Activated CD4-positive, alpha-beta T cell treated with anti-CD3 and anti-CD28 coated beads for 4 hours (primary cell): ENCODE data around the gene BHLHA9.

Source experiments
- DNase-seq, 2 donors: peaks; one replicate each; pipeline ENCODE4 v3.0.0-alpha.2; 2020

BHLHA9 gene

DNA sequence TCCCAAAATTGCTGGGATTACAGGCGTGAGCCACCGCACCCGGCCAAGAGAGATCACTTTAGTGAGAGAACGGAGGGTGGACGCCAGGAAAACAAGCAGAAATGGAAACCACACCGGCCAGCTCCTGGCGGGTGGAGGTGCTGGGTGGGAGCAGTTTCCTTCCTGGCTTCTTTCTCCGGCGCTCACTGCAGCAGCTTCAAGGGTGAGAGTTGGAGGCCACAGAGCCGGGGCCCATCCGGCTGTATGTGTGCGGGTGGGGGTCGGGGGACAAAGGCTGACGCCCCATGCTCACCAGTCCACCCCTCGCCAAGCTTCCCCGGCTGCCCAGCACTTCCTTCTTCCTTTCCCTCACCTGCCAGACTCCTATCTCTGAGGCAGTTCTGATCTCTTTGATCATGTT, 13.5 kb upstream of the BHLHA9 start:
- no peak for DNase-seq

DNA sequence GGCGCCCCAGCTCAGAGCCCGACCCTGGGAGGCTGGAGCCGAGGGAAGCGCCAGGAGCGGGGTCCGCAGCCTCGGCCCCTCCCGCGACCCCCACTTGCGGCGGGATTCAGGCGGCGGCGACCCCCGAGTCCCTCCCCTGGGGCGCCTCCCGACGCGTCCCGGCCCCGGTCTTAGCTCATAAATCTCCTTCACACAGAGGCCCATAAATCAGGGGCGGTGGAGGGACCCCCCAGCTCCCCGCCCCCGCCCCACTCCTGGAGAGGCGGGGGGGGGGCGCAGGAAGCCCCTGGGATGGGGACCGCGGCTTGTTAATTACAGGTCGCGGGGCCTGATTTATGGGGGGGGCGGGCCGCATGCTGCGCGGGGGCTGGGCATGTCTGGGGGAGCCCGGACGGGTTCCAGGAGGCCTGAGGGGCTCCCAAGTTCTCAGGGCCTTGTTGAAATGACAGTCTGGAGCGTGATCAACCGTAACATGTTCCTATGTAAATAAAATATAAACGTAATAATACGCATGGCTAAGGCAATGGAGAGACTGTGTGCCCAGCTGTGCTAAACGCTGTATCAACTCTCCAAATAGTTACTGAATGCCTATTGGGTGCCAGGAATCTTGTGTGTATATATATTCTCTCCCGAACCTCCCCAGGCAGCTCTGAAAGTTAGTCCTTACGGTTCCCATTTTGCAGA, 10.0 kb upstream of the BHLHA9 start:
- DNase-seq: no peak

DNA sequence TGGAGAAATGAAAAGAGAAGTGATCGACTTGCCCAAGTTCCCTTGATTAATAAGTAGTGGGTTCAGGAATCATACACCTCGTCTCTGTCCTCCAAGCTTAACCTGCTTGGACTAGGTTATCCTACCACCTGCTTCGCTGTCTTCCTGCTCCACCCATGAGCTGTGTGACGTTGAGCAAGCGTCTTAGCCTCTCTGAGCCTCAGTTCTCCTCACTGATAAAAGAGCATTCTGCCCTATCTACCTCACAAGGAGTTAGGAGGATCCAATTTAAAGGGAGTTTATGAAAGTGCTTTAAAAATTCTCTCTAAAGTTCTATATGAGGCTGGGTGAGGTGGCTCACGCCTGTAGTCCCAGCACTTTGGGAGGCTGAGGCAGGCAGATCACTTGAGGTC, 9.5 kb upstream of the BHLHA9 start:
- no peak for DNase-seq

DNA sequence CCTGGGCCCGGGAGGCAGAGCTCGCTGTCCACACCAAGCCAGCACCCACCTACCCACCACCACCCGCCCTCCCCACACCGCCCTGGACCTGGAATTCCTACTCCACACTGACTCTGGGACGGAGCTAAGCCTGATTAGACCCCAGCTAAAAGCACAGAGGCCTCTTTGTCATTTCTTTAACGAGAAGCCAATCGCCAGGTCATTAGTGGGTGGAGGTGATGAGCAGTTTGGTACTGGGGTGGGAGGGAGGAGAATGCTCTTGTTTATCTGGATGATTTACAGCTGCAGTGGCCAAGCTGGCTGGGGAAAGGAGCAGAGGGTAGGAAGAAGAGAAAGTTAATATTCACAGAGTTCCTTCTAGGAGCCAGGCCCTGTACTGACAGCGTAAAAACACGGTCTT, 6.0 kb upstream of the BHLHA9 start:
- no peak for DNase-seq

DNA sequence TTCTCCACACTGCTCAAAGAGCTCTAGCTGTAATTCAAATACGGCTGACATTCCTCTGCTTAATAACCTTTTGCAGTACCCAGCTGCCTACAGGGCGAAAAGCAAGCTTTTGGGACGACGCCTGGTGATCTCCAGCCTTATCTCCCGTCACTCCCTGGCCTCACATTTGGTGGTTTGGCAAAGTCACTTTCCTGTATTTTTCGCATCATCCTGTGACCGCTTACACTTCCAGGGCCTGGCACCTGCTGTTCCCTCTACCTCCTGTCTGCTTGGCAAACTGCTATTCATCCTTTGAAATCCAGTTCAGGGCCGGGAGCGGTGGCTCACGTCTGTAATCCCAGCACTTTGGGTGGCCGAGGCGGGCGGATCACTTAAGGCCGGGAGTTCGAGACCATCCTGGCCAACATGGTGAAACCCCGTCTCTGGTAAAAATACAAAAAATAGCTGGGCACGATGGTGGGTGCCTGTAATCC, 2.7 kb upstream of the BHLHA9 start:
- no peak for DNase-seq

DNA sequence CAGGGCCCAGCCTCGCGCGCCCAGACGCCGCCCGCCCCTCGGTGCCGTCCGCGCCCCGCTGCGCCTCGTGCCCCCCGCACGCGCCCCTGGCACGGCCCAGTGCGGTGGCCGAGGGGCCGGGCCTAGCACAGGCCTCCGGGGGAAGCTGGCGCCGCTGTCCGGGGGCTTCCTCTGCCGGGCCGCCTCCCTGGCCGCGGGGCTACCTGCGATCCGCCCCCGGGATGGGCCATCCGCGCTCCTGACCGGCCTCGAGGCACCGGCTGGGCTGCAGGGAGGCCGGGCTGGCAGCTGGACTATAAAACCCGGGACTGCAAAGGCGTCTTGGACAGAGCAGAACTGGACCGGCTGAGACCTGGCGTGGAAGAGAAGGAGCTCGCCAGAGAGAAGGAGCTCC, 783 bp downstream of the BHLHA9 start:
- no peak for DNase-seq

DNA sequence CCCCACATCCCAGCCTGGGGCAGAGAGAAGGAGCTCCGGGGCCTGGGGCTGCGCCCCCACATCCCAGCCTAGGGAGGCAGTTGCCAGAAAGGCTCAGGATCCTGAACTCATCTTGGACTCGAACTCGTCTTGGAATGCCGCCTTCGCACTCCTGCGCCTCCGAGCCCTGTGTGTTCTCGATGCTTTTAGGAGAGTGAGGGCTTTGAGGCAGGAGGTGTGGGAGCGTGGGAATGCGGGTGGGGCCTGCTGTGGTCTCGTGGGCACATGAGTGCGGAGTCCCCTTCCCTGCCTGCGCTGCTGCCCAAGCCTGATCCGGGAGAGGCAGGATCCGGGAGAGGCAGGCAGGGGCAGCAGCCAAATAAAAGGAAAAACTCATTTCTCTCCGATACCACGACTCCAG, 1.2 kb downstream of the BHLHA9 start:
- DNase-seq: no peak

DNA sequence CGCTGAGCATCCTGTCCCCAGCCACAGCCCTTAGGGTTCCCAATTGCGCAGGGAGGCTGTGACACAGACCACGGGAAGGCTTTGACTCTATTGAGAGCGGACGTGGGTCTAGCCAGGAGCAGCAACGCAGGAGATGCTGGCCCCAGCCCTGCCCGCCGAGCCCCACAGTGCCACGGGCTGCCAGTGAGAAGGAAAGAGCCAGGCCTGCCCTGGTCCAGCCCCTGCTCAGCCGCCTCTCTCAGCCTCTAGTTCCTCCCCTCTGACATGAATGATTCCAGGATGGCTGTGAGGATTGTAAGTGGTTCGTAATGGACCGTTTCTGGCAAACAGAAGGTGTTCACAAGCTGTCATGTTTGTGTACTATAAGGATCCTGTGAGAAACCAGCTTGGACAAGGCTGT, 2.5 kb downstream of the BHLHA9 start:
- DNase-seq: no peak

DNA sequence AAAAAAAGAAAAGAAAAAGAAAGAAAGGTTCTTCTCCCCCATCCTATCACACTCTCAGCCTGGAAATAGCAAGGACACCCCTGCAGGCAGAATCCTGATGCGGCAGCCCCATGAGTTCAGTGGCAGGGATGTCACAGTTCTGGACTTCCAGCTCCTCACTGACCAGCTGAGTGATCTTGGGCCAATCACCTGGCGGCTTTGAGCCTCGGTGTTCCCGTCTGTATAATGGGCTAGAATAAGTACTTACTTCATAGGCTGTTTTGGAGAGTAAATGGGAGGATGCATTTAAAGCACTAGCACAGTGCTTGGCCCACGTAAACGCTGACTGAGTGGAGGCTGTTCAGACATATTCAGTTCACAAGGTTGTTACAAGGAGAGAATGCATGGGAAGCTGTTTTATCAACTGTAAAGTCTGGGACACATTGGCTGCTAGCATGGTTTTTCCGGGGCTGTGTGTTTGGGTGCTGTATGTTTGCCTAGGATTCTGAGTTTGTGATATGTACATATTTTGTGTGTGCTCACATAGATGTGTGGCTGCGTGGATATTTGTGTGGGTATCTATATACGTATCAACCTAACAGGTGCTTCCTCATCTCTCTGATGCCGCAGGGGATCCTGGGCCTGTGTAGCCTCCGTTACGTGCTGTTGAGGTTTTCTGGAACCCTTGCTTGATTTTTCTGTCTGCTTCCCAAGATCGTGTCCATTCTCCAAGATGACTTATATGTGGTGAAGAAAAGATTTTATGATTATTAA, 3.4 kb downstream of the BHLHA9 start:
- DNase-seq: no peak

DNA sequence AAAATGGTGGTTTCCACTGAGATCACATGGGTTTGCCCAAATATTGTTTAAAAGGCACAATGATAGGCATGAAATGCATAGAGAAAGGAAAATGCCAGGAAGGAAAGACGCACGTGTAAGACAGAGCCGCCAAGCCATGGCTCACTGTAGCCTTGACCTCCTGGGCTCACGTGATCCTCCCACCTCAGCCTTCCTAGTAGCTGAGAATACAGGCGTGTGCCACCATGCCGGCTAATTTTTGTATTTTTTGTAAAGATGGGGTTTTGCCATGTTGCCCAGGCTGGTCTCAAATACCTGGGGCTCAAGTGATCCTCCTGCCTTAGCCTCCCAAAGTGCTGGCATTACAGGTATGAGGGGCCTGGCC, 4.0 kb downstream of the BHLHA9 start:
- DNase-seq: no peak

DNA sequence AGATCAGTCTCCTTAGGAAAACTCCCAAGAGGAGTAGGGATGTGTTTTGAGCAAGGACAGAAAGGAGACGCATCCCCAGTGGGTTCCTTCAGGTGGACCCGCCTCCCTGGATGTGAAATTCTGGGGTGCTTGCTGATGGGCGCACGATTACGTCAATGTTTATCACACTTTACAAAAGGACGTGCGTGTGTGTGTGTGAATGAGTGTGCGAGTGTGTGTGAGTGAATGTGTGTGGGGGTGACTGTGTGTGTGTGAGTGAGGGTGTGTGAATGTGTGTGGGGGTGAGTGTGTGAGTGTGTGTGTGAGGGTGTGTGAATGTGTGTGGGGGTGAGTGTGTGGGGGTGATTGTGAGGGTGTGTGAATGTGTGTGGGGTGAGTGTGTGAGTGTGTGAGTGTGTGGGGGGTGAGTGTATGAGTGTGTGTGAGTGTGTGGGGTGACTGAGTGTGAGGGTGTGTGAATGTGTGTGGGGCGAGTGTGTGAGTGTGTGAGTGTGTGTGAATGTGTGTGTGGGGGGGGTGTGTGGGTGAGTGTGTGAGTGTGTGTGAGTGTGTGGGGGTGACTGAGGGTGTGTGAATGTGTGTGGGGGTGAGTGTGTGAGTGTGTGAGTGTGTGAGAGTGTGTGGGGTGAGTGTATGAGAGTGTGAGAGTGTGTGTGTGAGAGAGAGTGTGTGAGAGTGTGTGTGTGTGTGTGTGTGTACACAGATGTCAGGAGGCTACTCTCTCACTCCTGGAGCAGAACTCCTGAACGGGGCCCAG, 5.1 kb downstream of the BHLHA9 start:
- no peak for DNase-seq

DNA sequence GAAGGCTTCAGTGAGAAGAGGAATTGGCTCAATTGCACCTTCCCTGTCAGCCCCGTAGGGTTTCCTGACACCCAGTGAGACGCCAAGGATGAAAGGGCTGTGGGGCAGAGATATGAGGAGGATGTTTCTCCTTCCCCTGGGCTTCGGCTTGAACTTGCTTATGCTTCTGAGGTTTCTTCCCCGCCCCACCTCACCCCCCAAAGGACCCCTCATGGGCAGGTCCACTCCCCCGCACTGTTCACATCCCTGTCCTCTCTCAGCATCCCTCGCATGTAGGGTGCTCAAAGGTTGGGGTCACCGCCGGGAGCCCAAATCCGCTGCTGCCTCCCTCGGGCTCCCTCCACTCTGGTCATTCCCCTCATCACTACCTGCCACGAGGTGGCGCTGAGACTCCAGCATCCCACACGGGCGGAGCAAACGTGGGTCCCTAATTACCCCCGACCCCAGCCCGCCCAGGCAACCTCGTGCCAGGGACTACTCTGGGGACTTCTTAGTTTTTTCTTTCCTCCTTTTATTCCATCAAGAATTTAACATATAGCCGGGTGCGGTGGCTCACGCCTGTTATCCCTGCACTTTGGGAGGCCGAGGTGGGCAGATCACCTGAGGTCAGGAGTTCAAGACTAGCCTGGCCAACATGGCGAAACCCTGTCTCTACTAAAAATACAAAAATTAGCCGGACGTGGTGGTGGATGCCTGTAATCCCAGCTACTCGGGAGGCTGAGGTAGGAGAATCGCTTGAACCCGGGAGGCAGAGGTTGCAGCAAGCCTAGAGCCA, 5.9 kb downstream of the BHLHA9 start:
- peak; percentile 60 to 71 for DNase-seq

DNA sequence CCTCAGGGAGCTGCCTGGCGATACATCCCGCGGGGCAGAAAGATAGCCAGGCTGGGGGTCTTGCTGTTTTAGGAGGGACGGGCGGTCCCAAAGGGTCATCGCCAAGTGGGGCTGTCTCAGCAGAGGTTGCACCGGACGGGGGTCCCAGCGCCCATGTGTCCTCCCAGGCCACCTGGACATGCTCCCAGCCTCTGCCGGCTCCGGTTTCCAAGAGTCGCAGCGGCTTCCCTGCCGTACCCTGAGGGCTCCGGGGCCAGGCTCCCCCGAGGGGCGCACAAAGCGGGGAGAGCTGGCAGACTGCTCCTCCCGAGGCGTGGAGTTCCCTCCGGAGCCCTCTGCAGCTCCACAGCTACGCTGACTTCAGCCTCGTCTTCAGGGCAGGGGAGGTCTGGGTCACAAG, 10.4 kb downstream of the BHLHA9 start:
- no peak for DNase-seq

DNA sequence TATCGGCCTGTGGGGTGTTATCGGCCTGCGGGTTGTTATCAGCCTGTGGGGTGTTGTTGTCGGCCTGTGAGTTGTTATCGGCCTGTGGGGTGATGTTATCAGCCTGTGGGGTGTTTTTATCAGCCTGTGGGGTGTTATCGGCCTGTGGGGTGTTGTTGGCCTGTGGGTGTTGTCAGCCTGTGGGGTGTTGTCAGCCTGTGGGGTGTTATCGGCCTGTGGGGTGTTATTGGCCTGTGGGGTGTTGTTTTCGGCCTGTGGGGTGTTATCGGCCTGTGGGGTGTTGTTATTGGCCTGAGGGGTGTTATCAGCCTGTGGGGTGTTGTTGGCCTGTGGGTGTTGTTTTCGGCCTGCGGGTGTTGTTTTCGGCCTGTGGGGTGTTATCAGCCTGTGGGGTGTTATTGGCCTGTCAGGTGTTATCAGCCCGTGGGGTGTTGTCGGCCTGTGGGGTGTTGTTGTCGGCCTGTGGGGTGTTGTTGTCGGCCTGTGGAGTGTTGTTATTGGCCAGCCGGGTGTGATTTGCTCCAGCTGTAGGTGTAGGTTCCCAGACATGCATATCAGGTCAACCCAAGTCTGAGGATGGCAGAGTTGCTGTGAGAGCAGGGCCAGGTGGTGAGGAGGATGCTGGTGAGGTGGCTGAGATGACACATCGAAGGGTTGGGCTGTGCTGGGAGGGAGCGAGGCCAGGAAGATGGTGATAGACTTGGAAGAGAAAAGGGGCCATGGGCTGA, 16.3 kb downstream of the BHLHA9 start:
- DNase-seq: no peak

DNA sequence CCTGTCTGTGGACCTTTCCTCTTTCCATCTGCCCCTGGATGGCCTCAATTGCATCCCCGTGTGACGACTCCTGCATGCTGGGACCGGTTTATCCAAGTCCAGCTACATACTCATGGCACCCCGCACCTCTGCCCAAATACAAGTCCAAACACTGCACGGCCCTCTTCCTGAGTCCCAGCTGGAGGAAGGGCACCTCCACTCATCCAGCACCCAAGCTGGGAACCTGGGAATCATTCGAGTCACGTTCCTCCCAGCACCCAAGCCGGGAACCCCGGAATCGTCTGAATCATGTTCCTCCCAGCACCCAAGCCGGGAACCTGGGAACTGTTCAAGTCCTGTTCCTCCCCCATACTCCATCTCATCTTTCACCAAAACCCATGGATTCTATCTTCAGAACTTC, 19.5 kb downstream of the BHLHA9 start:
- DNase-seq: no peak

DNA sequence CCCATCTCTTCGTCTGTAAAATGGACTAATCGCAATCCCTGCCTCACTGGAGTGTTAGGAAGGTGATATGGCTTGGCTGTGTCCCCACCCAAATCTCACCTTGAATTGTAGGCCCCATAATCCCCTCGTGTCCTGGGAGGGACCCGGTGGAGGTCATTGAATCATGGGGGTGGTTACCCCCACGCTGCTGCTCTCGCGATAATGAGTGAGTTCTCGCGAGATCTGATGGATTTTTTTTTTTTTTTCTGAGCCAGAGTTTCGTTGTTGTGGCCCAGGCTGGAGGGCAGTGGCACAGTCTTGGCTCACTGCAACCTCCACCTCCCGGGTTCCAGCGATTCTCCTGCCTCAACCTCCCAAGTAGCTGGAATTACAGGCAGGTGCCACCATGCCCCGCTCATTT, 20.4 kb downstream of the BHLHA9 start:
- DNase-seq: no peak

DNA sequence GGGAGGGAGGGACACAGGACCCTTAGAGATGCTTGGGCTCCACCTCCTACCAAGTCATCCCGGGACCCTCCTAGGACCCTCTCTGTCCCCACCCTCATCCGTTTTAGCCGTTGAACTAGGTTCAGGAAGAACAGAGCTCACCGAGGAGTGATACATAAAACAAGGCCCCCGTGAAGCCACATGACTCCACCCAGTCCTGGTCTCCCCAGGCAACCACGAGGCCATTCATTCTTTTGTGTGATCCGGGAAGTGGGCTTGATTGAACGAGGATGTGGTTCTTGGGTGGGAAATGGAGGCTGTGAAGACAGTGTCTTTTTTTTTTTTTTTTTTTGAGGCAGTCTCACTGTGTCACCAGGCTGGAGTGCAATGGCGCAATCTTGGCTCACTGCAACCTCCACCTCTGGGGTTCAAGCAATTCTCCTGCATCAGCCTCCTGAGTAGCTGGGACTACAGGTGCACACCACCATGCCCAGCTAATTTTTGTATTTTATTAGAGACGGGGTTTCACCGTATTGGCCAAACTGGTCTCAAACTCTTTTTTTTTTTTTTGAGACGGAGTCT, 24.0 kb downstream of the BHLHA9 start:
- DNase-seq: peak; percentile 62

DNA sequence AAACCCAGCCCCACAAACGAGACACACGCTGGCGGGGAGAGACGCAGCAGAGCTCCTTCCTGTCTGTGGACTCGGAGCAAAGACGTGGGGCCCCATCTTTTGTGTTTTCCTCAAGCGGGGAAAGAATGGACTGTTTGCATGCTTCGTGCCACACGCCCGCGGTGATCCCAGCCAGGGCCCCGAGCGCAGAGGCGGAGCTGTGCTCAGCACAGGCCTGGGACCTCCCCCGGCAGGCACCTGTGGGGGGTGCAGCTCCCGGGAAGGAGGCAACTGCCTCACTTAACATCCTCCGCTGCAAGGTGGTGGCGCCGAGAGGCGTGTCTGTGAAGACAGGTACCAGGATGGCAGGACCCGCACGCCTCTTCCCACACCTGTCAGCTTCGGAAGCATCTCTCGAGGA, 28.4 kb downstream of the BHLHA9 start:
- DNase-seq: peak; percentile 52 to 55

DNA sequence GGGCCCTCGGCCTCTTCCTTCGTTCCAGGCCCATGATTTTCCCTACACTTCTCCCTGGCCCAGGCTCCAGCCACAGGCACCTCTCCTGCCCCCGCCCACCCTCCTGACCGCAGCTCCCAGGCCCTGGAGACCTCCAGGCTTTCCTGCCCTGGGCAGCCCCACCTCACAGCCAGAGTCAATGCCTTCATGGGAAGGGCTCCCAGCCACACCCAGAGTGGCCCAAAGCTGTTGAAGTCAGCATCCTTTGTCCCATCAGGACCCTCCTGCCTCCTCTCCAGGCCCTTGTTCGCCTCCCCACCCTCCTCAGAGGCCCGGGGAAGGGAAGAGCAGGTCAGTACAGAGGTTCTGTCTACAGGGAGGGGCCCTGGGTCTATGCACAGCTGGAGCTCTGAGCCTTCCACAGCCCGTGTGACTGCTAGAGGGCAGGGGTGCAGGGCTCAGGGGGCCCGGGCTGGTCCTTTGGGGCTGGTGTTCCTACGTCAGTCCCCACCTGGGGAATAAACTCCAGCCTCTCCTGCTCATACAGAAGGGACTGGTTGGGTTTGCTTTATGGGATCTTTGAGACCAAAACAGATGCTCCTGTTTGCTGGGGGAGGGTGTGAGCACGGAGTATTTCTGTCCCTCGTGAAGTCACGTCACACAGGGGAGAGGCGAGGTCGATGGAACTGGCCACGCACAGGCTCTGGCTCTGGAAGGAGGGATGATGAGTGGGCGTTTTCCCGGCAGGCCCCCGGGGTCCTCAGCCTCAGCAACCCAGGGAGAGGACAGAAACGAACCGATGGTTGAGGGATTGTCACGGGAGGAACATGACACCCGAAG, 29.5 kb downstream of the BHLHA9 start:
- no peak for DNase-seq

DNA sequence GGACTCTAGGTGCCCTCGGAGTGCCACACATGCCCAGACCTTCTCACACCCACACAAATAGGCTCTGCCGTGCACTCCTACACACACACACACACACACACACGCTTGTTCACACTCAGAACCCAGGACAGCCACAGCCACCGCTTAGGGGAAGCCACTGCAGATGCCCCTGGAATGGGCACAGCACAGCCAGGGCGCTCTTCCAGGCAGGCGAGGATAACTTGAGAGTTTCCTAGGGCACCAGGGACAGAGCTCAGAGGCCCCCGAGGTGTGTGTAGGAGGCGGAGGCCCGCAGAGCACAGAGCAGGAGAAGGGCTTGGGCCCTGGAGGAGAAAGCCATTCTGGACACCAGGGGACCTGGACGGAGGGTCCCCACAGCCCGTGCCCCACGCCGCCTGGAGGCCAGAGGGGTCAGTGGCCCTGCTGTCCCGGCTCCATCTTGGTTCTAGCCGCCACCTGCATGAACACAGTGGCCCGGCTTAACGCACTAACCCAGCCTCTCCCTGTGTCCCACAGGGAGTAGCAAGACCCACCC, 30.2 kb downstream of the BHLHA9 start:
- DNase-seq: no peak

DNA sequence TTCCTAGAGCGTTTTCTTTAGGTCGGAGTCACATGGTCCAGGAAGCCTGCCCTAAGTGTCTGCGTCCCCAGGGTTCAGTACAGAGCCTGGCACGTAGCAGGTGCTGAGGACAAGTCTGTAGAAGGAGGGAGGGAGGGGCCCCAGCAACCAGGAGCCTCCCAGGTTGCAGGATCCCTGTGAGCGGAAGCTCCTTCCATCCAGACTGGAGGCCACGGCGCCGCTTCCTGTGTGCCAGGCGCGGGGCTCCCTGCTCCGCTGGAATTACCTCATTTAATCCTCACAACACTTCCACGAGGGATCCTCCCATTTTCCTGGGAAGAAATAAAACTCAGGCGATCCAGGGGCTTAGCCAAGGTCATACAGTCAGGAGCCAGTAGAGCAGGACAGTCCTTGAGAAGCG, 31.3 kb downstream of the BHLHA9 start:
- DNase-seq: no peak
